ENCODE measurements around the gene TOR1A.

- TF ChIP-seq EZH2 (IDR thresholded peaks at IDR 0.05) (no peak), POLR2AphosphoS5 (IDR thresholded peaks at IDR 0.05; ENCODE audit: borderline replicate concordance, low read depth, low read length) (no peak)
Measured at GRCh38 chr9:129851821-129852220, 27.9 kb upstream of the TOR1A start.

All from SK-N-MC (cell line).